ENCODE data around the gene DDX53.

GRCh38 chrX:22950269-22951266 is 49.2 kb upstream of the DDX53 start:
- no peak for TF ChIP-seq CTCF (conservative IDR thresholded peaks at IDR 0.05; ENCODE audit: low read length)
- no peak for TF ChIP-seq EZH2phosphoT487 (IDR thresholded peaks at IDR 0.05; ENCODE audit: borderline replicate concordance)
